AG04450 (cell line): Measurements from ENCODE around the gene IRAG1. TPM values are rescaled to one million over a fixed set of nuclear protein-coding genes. Genes with fewer than 3 reads are reported as not detected.

Experiments
- CTCF ChIA-PET: fragments of 300-600, 350-600 bp; formaldehyde crosslinking; extraction: SDS; loops from one replicate; lab custom pipeline; 2022; ENCODE audit warnings: antibody characterized with exemption, inconsistent platforms; lab: Charles Lee
- POLR2A ChIA-PET: fragments of 350-600 bp; formaldehyde crosslinking; extraction: SDS; loops from one replicate; lab custom pipeline; 2021; ENCODE audit warnings: antibody characterized with exemption, inconsistent platforms; lab: Yijun Ruan, JAX
- DNase-seq: peaks from one replicate; pipeline ENCODE4 v3.0.0-alpha.2; 2011; ENCODE audit warnings: low read depth, low spot score
- H3K27ac ChIP-seq: one replicate; pipeline ENCODE4 v1.5.1; 2012; ENCODE audit warnings: low read depth, low read length, control low read depth
- H3K27me3 ChIP-seq: one replicate; pipeline ENCODE4 v1.6.0; 2012; ENCODE audit warnings: low read length; ENCODE audit not compliant: control insufficient read depth, insufficient read depth
- H3K4me3 ChIP-seq: 2 replicates; pipeline ENCODE4 v1.5.1; 2011; ENCODE audit warnings: mild to moderate bottlenecking, low read depth, low read length, control low read depth
- H3K9me3 ChIP-seq: 2 replicates; pipeline ENCODE4 v1.5.1; 2012; ENCODE audit warnings: low read length; ENCODE audit not compliant: control insufficient read depth, insufficient read depth
- CTCF ChIP-seq: IDR thresholded peaks from 2 replicates; pipeline ENCODE4 v1.5.1; 2011; ENCODE audit warnings: low read depth, low read length, control low read depth, inconsistent platforms
- polyA plus RNA-seq: library from polyadenylated mRNA; depleted of rRNA; stranded (reverse); fragments of >200 nt; gene quantifications from 2 replicates; pipeline ENCODE4 v1.2.3, GENCODE V29; 2011

Gene IRAG1
- polyA plus RNA-seq, 1 experiment, result 60.3 TPM

DNA sequence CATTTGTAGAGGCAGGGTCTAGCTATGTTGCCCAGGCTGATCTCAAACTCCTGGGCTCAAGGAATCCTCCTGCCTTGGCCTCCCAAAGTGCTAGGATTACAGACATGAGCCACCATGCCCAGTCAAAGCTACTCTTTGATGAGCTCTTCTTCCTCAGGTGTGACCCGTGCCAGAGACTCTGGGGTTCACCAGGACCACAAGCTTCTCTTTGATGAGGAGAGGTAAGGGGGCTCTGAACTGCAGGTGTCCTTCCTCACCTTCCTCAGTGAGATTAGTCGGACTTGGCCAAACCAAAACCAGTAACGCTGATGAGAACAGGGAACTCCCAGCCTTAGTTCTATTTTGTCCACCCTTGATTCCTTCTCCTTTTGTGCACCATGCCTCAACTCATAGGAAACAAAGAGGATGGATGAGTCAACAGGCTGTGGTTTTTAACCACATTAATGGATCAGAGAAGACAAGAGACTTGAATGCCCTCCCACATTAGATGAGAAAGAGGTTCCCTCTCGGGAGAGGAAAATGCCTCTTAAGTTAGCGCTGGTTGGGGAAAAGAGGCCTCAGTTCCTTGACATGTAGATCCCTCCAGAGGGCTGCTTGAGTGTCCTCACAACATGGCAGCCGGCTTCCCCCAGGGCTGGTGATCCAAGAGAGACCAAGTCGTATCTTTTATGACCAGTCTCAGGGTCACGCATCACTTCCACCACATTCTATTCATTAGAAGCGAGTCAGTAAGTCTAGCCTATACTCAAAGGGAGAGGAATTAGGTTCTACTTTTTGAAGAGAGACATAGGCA, 31.8 kb upstream of the IRAG1 start:
- CTCF ChIA-PET, result interaction anchor here (0.6 kb wide), 1 partner anchor 13 kb away, joined by 3 read pairs; no protein-coding TSS in a partner anchor

DNA sequence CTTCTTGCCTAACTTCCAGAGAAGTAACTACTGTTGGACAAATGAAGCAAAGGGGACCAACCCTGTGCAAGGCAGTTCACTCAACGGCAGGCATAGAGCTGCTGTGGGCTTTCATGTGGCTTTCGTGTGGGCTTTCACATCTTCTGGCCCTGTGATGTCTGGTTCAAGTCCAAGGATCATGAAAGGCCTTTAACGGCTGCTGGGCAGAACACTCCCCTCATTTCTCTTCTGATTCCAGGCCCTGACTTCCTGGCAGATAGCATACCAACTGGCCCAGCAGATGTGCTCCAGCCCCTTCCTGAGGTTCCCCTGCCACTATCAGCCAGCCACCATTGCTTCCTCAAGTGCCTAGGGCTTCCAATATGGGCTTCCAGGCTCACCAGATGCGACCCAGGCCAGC, 28.8 kb upstream of the IRAG1 start:
- TF ChIP-seq CTCF, result no peak
- H3K4me3 ChIP-seq, result no peak overlapping the region
- ChIA-PET POLR2A (no interaction called here), CTCF (no interaction called here)
- no peak overlapping the region for H3K27ac ChIP-seq
- H3K9me3 ChIP-seq, result peaks cover 8% of the 10 kb centered on the region; the same call in 1 of the 2 replicates
- peaks cover 2% of the 10 kb centered on the region for H3K27me3 ChIP-seq
- DNase-seq, result no peak

More for the DNA sequence above, 31.8 kb upstream of the IRAG1 start:
- Histone ChIP-seq H3K27ac (no peak overlapping the region), H3K27me3 (no peaks in the 10 kb centered on the region), H3K9me3 (peaks cover 7% of the 10 kb centered on the region; the same call in 1 of the 2 replicates), H3K4me3 (no peak overlapping the region)
- DNase-seq, result peak; percentile 23
- POLR2A ChIA-PET, result no interaction called here
- no peak for TF ChIP-seq CTCF

- Histone ChIP-seq H3K9me3 (peaks cover 8% of the 10 kb centered on the region; the same call in 1 of the 2 replicates), H3K4me3 (no peak overlapping the region), H3K27ac (no peak overlapping the region), H3K27me3 (peaks cover 2% of the 10 kb centered on the region)
- no peak for TF ChIP-seq CTCF
- CTCF ChIA-PET, result no interaction called here
- POLR2A ChIA-PET, result no interaction called here
- DNase-seq, result no peak
These were observed 27.4 kb upstream of the IRAG1 start for GRCh38 chr11:10720881-10721376.

DNA sequence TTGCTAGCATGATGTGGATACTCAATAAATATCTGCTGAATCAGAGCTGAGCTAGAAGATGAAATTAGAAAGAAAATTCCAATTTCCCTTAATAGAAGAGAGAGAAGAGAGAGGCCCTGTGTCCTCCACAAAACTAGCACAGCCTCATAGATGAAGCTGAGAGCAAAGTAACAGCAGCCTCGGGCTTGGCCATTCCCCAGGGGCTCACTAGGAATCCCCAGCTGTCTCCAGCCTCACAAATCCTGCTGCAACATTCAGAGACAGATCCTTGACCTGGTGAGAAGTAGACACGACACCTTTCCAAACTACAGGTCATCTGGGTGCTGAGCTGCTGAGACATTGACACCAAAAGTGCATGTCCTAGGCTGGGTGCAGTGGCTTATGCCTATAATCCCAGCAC, 26.1 kb upstream of the IRAG1 start:
- Histone ChIP-seq H3K9me3 (peaks cover 3% of the 10 kb centered on the region; the same call in 1 of the 2 replicates), H3K4me3 (no peak overlapping the region), H3K27ac (no peak overlapping the region), H3K27me3 (peaks cover 2% of the 10 kb centered on the region)
- ChIA-PET POLR2A (no interaction called here), CTCF (interaction anchor here (1.2 kb wide), 1 partner anchor 10 kb away, joined by 3 read pairs; no protein-coding TSS in a partner anchor)
- DNase-seq, result no peak
- no peak for TF ChIP-seq CTCF
